HG02885 (cell line): Measurements from ENCODE around the gene LRRC47.
"Not testable (repeated sequence)": the region's sequence is repeated elsewhere in the genome, so short reads cannot be mapped to it uniquely, and the experiment has no call there.

Experiments
- ATAC-seq: cut with Tn5 transposase; IDR thresholded peaks from one replicate; pipeline ENCODE4 v1.9.1; 2021; ENCODE audit warnings: mild to moderate bottlenecking; ENCODE audit not compliant: unreplicated experiment, poor library complexity

The LRRC47 gene

DNA sequence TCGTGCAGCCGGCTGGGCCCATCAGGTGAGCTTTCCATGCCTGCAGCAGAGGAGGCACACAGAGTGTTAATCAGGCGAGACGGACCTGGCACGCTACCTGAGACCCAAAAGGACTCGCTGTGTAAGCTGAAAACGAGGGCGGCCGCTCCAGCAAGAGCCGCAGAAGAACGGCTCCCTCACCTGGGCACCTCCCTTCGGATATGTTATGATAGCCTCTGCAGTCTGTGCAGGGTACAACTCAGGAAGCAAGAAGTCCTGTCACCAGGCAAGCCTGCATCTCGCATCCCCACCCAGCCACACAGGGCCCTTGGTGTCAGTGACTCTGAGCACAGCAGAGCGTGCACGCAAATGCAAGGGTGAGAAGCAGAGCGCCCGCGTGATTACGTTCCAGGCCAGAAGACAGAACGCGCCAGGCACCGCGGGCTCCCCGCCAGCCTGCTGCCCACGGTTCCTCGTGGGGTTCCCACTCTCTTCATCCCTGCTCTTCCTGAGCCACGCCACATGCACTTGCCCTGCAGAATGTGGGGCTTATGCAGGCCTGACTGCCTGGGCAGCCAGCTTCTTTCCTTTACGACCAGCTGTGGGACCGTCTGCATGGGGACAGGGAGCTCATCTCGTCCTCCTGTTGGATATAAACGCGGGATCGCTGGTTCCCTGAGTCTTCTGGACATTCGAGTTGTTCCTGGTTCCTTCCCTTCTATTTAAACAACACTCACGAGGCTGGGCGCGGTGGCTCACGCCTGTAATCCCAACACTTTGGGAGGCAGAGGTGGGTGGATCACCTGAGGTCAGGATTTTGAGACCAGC, 20.2 kb upstream of the LRRC47 start:
- no peak for ATAC-seq

DNA sequence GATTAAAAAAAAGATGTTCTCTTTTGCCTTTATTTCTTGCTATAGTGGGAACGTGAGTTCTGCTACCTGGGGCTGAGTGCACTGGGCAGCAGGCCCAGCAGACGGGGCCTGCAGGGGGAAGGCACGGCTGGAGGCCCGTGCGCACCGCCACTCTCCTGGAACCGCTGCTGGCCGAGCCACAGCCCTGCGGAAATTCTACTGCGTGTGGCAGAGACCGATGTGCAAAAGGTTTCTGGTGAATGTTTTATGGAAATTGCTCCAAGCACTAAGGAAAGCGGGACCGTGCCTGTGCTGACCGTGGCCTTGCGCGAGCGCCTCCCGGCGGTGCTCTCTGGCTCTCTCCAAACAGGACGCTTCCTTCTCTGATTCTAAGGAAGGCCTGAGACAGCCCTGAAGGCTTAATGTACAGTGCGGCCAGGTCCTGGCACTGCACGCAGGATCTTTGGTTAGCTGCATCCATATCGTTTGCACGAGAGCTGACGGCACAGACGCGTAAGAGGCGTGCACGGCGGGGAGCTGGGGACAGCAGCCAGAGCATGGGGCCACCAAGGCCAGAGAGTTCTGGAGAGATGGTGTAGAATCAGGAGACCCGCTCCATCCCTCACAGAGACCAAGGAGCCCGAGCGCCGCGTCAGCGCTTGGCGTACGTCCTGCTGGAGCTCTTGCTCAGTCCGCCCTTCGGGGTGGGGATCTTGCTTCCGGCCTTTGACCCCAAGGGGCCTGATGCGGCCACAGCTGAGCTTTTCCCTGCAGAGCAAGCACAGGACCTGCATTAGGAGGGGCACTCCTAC, 18.7 kb upstream of the LRRC47 start:
- ATAC-seq: no peak

DNA sequence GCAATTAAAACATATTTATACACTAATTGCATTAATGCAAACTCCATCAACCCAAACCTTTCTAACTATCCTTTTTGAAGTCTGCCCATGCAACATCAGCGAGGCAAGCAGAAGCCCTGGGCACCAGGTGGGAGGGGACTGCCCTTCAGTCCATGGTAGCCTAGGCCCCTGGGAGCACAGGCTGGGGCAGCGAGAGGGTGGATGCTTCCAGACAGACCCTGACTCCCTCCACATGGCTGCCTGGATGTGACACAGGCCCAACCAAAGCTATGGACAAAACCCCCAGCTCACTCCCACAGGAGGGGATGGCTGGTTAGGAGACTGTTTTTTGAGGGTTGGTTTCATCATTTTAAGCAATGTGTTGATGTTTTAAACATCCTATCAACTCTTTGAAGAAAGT, 17.8 kb upstream of the LRRC47 start:
- ATAC-seq: no peak

DNA sequence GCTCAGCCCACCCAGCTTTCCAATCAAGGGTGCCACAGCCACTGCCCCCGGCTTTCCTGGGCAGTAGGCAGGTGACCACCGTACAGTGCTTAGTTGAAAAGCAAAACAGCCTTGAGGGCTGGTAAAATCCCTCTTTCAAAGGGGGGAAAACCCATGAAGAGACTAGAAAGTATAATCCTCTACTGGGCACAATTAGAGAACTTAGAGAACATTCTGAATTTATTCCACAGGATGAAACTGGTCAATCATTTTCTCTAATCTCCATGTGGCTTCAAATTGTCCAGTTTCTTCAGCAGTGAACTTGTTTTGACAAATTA, 15.3 kb upstream of the LRRC47 start:
- no peak for ATAC-seq

DNA sequence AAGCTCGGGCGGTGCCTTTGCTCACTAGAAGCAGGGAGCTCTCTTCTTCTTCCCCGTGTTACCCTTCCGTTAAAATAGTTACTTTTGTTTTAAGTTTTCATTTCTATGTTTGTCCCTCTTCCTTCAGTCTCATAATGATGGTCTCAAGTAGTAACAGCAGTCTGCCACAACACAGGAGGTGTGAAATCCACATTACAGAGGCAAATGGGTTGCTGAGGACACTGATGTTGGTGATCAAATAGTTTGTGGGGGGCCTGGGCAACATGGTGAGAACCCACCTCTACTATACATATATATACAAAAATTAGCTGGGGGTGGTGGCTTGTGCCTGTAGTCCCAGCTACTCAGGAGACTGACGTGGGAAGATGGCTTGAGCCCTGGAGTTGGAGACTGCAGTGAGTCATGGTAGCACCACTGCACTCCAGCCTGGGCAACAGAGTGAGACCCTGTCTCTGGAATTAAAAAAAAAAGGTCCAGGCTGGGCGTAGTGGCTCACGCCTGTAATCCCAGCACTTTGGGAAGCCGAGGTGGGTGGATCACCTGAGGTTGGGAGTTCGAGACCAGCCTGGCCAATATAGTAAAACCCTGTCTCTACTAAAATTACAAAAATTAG, 14.0 kb upstream of the LRRC47 start:
- ATAC-seq: not testable (repeated sequence)

DNA sequence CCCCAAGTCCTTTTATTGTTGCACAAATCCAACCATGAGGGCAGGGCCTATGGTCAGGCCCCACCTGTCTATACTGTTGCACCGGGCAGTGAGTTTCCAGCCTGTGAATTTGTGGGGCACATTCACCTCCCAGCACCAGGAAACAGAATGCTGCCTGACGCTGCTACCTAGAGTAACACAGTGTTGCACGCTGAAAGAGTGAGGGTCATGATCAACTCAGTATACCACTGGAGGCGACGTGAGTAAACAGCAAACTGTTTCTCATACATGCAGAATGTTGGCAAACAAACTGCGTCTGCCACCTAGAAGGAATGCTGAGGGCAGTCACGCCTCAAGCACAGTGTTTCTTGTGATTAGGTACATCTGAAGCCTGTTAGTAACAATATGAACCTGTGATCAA, 13.4 kb upstream of the LRRC47 start:
- no peak for ATAC-seq

DNA sequence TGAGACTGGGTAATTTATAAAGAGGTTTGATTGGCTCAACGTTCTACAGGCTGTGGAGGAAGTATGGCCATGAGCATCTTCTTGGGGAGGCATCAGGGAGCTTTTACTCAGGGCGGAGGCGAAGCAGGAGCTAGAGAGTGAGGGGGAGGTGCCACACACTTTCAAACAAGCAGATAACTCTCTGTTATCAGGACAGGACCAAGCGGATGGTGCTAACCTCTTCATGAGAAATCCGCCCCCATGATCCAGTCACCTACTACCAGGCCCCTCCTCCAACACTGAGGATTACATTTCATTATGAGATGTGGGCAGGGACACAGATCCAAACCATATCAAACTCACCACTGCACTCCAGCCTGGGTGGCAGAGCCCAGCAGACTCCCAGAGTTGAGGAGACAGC, 11.5 kb upstream of the LRRC47 start:
- no peak for ATAC-seq

DNA sequence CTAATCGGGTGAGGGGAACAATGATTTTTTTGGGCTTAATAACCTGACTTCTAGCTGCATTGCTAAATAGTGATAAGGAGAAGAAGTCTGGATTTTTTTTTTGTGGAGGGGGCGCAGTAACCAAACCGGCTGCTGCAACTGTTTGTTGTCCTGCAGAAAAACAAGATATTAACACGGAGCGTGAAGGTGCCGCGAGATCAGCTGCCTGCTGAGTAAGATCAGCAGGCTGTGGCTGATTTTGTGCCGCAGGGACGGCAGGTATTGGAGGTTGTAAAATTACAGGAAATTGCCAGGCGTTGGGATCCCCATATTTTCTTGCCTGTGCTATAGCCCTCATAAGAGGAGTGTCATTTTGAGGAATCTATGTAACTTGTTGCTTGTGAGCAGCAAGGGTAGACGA, 8.7 kb upstream of the LRRC47 start:
- no peak for ATAC-seq

DNA sequence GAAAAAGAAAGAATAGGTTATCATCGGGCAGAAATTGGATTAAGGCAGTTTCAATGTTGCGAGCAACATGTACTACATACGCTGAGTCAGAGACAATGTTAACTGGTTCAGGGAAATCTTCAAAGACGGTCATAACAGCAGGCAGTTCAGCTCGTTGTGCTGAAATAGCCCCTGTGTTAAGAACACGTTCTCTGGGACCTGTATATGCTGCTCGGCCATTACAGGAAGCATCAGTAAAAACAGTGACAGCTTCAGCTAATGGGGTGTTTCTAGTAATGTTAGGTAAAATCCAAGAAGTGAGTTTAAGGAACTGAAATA, 8.3 kb upstream of the LRRC47 start:
- not testable (repeated sequence) for ATAC-seq

DNA sequence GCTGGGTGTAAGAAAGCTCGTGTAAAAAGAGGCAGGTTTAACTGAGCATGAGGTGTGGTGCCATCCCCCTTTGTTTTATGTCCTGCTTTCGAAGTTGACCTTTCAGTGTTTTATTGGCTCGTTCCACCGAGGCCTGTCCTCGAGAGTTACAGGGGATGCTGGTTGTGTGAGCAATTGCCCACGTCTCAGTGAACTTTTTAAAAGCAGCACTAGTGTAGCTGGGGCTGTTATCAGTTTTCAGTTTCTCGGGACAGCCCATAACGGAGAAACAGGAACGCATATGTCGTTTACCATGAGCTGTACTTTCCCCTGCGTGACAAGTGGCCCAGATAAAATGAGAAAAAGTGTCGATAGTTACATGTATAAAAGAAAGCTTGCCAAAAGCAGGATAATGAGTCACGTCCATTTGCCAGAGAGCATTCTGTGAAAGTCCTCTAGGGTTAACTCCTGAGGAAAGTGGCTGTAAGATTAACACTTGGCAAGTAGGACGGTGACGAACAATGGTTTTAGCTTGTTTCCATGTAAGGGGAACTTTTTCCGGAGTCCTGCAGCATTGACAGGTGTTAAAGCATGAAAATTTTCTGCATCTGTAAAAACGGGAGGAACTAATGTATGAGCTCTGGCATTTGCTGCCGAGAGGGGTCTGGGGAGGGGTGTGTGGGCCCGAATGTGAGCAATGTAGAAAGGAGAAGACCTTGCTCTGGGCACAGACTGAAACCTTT, 7.8 kb upstream of the LRRC47 start:
- ATAC-seq: no peak

DNA sequence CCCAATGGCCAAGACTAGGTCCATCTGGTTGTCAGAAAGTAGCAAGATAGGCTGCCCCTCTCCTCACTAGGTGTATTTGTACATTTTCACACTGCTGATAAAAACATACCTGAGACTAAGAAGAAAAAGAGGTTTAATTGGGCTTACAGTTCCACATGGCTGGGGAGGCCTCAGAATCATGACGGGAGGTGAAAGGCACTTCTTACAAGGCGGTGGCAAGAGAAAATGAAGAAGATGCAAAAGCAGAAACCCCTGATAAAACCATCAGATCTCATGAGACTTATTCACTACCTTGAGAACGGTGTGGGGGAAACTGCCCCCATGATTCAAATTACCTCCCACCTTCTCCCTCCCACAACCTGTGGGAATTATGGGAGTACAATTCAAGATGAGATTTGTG, 4.5 kb upstream of the LRRC47 start:
- ATAC-seq: not testable (repeated sequence)

DNA sequence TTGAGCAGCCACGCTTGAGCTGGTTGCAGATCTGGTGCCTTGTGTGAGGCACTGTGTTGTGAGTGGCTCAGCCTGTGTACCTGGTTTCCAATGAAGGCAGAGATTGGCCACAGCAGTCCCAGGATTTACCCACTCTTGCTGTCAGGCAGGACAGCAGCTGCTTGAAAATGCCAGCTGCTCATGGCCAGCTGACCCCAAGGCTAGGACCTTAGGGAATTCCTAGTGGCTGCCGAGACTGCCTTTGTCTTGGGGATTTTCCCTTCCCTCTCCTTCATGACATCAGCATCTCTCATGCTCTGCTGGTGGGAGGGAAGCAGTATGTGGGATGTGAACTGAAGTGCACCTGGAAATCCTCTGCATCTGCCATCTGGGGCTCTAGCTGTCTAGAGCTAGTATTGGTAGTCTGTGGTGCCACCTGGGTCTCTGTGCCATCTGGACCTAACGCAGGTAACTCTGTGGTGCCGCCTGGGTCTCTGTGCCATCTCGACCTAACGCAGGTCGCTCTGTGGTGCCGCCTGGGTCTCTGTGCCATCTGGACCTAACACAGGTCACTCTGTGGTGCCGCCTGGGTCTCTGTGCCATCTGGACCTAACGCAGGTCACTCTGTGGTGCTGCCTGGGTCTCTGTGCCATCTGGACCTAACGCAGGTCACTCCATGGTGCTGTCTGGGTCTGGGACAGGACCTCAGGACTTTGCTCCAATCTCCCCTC, 3.8 kb upstream of the LRRC47 start:
- no peak for ATAC-seq

DNA sequence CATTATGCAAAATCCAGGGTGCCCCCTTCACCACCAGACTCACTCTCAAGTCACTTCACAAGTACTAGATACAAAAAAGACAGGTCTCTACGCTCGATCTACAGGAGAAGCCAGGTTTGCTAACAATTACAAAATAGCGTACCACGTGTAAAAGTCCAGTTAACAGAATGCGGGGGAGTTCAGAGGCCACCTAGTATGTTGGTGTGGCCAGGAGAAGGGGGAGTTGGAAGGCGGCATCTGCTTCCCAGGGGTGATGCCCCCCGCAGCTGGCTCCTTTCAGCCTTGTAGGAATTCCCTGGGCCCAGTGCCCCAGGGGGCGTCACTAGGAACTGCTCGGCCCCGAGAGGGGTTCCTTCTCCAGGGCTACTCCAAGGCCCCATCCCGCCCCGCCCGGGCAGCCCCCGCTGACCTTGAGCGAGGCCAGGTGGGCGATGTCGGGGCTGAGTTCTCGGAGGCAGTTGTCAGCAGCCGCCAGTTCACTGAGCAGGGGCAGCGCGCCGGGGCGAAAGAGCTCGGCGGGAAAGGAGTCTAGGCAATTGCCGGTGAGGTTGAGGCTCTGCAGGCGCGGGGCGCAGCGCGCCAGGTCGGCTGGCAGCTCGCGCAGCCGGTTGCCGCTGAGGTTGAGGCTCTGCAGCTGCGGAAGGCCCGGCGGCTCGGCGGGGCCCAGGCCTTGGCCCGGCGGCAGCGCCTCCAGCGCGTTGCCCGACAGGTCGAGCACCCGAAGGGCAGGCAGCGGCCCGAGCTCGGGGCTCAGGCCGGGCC, 664 bp downstream of the LRRC47 start:
- ATAC-seq: peak; percentile 18

DNA sequence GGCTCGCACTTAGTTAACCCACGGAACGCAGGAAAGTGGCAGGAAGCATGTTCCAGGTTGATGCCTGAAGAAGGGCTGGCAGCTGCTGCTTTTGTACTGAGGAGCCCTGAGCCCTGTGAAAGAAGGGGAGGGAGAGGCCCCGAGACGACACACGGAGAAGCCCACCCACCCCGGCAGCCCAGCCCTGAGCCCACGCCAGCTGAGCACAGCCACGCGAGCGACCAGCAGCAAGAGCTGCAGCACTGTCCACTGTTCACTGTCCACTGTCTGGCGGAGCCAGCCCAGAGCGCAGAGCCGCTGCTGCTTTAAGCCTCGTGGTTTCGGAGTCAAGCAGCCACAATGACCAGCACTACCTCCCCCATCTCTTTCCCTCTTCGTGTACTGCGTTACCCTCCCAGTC, 5.3 kb downstream of the LRRC47 start:
- no peak for ATAC-seq

DNA sequence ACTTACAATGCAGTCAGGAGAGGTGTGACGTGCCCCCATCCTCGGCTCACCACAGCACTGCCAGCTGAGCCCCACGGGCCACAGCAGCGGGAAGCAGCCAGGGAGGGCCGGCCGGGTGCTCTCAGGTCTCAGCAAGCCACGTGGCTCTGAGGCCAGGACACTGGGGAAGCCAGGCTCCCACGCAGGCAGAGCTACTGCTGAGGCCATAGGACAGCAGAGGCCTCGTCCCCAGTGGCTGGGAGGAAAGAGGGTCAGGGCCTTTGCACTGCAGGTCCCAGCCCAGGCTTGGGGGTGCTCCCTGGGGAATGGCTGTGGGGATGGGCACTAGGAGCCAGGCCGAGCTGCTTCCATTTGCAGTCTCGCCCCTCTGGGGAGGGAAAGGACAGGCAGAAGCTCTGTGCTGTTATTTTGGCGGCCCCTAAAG, 5.8 kb downstream of the LRRC47 start:
- no peak for ATAC-seq

DNA sequence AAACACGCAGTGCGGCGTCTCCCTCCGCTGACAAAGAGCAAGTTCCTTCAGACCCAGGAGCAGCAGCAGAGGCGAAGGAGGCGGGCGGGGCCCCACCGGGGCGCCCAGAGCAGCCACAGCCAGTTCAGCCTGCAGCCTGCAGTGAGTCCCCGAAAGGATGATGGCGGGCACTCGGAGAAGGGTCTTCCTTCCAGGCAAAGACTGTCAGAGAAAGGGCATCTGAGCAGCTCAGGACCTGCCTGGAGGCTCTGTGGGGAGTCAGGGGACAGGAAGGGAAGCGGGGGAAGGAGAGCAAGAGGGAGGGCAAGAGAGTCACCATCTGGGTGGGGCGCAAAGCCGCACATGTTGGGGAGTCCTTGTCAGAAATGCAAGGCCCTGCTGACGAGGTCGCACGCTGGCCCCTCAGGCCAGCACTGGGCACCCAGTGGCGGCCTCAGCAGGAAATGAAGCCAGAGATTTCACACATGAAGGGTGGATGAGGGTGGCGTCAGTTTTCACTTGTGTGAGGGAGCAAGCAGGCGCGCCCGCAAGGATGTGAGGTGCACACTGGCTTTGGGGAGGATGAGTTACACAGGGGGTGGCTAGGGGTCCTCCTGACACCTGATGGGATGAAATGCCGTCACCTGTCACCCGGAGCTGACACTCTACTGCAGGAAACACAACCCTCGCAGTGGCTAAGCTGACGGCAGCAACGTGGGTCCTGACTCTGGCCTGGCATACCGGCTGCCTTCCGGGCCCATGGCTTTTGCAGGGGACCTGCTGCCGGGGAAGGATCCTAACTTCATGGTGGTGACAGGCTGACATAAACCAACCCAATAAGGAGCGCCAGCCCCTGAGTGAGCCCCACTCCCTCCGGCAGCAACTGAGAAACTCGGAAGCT, 6.6 kb downstream of the LRRC47 start:
- no peak for ATAC-seq

DNA sequence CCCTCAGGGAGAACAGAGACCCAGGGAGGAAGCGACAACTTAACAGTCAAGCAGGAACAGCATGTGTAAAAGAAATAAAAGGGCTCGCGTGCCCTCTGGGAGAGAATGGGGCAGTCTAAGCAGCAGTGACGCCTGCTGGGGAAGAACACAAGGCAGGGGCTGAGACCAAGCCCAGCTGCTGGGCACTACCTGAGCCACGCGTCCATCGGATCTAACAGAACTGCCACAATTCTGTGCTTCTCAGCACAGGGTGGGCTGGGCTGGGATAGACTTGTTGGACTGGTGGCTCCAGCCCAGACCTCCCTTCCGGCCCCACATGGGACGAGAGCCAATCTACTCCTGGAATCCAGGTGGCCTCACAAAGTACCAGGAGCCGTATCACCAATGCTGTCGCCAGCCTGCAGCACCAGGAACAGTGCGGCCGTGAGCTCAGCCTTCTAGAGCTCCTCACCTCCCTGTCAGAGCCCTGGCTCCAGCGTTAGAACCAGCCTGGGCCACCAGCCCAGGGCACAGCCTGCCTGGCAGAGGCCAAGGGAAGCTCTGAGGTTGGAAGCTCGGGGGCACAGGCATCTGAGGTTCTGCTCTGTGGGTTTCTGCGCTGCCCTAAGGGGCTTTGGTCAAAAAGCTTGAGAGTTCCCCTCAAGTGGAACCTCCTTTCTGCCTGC, 7.4 kb downstream of the LRRC47 start:
- ATAC-seq: no peak
